Common myeloid progenitor, CD34-positive (primary cell): ENCODE measurements around the gene PEF1.

Source experiments
- CTCF ChIA-PET: fragments of 350-600 bp; sonication (Branson Sonifier 250); formaldehyde crosslinking; loops from one replicate; lab custom pipeline; 2021; ENCODE audit warnings: antibody characterized with exemption; lab: Charles Lee
- POLR2A ChIA-PET: fragments of 350-600 bp; sonication (Branson Sonifier 250); formaldehyde crosslinking; loops from one replicate; lab custom pipeline; 2021; ENCODE audit warnings: antibody characterized with exemption; lab: Charles Lee
- DNase-seq, 3 donors: peaks; one replicate each; pipeline versions ENCODE4 v3.0.0 to v3.0.0-alpha.2; 2013
- H3K27ac ChIP-seq, 2 experiments: 1 replicate in 1 of 2; 2 replicates in 1 of 2; pipeline ENCODE4 v1.7.0; 2013; ENCODE audit warnings: inconsistent platforms in 2 of 2, low read length in 2 of 2, mild to moderate bottlenecking in 2 of 2, low read depth in 1 of 2, moderate library complexity in 1 of 2; ENCODE audit not compliant: severe bottlenecking in 2 of 2, insufficient read depth in 1 of 2, poor library complexity in 1 of 2
- H3K27me3 ChIP-seq, 5 experiments: replicated peaks in 2 of 5; 1 replicate in 3 of 5; 2 replicates in 2 of 5; pipeline versions ENCODE4 v1.6.1 to v1.7.0; 2013; ENCODE audit warnings: low read length in 4 of 5, mild to moderate bottlenecking in 2 of 5, moderate library complexity in 2 of 5, inconsistent platforms in 1 of 5; ENCODE audit not compliant: insufficient read depth in 5 of 5, control insufficient read depth in 4 of 5
- H3K36me3 ChIP-seq, 4 experiments: 1 replicate in 2 of 4; 2 replicates in 2 of 4; pipeline versions ENCODE4 v1.6.1 to v1.7.0; 2013; ENCODE audit warnings: low read length in 3 of 4, control low read depth in 1 of 4, mild to moderate bottlenecking in 1 of 4; ENCODE audit not compliant: control insufficient read depth in 4 of 4, insufficient read depth in 4 of 4
- H3K4me1 ChIP-seq, 4 experiments: 1 replicate in 3 of 4; 2 replicates in 1 of 4; pipeline versions ENCODE4 v1.6.1 to v1.7.1; 2013; ENCODE audit warnings: low read length in 3 of 4, mild to moderate bottlenecking in 3 of 4, control low read depth in 1 of 4, inconsistent platforms in 1 of 4, moderate library complexity in 1 of 4; ENCODE audit not compliant: control insufficient read depth in 4 of 4, insufficient read depth in 4 of 4; ENCODE audit errors: control extremely low read depth in 1 of 4
- H3K4me3 ChIP-seq, 7 experiments: 1 replicate in 4 of 7; 2 replicates in 3 of 7; pipeline versions ENCODE4 v1.5.1 to v1.7.0; 2013; ENCODE audit warnings: mild to moderate bottlenecking in 7 of 7, low read length in 6 of 7, moderate library complexity in 6 of 7, inconsistent platforms in 2 of 7, low read depth in 2 of 7, control low read depth in 1 of 7; ENCODE audit not compliant: insufficient read depth in 4 of 7, control insufficient read depth in 1 of 7; ENCODE audit errors: extremely low read depth in 1 of 7
- H3K9me3 ChIP-seq, 5 experiments: 1 replicate in 4 of 5; 2 replicates in 1 of 5; pipeline versions ENCODE4 v1.6.1 to v1.7.1; 2013; ENCODE audit warnings: low read length in 4 of 5, mild to moderate bottlenecking in 2 of 5, inconsistent platforms in 1 of 5, low read depth in 1 of 5, moderate library complexity in 1 of 5; ENCODE audit not compliant: control insufficient read depth in 4 of 5, insufficient read depth in 2 of 5; ENCODE audit errors: control extremely low read depth in 1 of 5
- WGBS: methylation state at CpG from one replicate; pipeline ENCODE4 v1.1.5; 2013; ENCODE audit not compliant: insufficient coverage; 5-methylcytosine and 5-hydroxymethylcytosine counted together

The PEF1 gene

DNA sequence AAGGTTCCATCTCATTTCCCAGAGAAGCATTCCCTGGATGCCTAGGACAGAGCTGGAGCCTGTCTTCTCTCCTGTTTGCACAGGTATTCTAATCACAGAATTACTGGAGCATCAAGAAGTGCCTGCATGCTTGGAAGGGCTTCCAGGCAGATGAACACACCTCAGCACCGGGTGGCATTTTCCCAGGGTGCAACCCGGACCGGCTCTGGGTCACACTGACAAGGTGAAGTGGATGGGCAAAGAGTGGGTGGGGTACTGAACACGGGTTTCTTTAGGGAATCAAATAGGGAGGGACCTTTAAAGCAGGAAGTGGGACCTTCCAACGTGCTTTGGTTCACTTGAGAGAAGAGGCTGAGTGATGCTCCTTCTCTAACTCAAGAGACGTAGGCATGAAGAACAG, 7.1 kb upstream of the PEF1 start:
- ChIA-PET CTCF (interaction anchor here (2.0 kb wide), 1 partner anchor 56 kb away, joined by 6 read pairs; no protein-coding TSS in a partner anchor), POLR2A (interaction anchor here (1.8 kb wide), 1 partner anchor 8 kb away, joined by 5 read pairs; no protein-coding TSS in a partner anchor)
- no peaks in the 10 kb centered on the region for H3K9me3 ChIP-seq
- no peaks in the 10 kb centered on the region for H3K36me3 ChIP-seq
- H3K27me3 ChIP-seq, result no peaks in the 10 kb centered on the region
- 82% methylated on average over 6 of the region's 6 CpGs for WGBS
- no peak for DNase-seq
- H3K4me3 ChIP-seq, result no peak overlapping the region
- no peak overlapping the region for H3K27ac ChIP-seq
- H3K4me1 ChIP-seq, result no peaks in the 10 kb centered on the region

DNA sequence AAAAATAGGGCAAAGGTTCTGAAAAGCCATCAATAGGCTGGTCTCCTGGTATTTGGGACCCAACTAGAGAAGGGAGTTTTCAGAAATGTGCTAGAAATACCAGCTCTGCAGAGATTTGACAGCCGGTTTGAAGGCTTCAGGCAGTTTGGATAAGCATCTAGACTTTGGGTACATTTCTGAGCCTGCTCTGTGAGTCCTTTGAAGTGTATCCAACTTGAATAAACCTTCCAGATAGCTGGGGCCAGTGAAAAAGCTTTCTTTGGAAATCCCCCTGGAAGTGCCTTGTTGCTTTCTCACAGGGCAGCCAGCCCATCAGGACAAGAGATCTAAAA, 6.4 kb upstream of the PEF1 start:
- H3K27me3 ChIP-seq, result no peaks in the 10 kb centered on the region
- no peaks in the 10 kb centered on the region for H3K9me3 ChIP-seq
- H3K36me3 ChIP-seq, result no peaks in the 10 kb centered on the region
- H3K4me3 ChIP-seq, result no peak overlapping the region
- no peak overlapping the region for H3K27ac ChIP-seq
- CTCF ChIA-PET, result interaction anchor here (0.6 to 2.0 kb wide), 4 partner anchors 14 to 57 kb away, joined by 3 to 6 read pairs (median 4); no protein-coding TSS in a partner anchor
- no peak for DNase-seq
- POLR2A ChIA-PET, result no interaction called here
- 93% methylated on average over 1 of the region's 1 CpG for WGBS
- no peaks in the 10 kb centered on the region for H3K4me1 ChIP-seq

DNA sequence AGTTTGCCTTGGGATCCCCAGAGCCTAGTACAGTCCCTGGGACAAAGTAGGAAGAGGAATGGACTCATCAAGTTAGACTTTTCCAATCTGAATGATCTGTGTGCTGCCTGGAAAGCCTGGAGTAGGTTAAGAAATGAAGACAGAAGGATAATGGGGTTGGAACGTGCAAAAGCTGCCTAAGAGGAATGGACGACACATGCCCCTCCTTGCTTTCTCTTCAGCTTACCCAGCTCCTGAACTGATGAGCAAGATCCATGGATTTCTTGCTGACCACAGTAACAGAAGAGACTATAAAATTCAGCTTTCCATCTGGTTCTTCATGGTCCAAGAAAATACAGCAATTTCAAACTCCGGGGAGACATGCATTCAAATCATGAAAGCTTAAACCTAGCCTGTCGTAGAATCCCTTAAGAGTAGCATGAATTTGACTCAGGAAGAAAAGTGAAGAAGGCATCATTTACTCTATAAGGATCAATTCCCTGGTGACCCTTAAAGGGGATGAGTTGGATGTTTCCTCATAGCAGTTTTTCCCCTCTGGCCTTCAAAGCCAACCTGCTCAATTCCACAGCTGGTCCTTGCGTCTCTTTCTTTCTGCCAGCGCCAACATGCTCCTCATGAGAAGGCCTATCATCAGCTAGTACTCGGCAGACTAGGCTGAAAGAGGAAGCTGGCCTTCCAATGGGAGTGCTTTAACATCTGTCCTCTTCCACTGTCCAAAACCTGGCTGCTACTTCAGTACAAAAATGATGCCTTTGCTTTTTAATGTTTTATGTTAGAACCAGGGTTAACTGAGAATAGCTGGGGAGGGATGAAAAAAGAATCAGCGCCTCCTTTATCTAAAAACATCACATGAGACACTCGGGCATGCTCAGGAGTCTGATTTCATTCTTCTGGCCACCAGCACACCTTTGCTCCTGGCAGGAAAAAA, 5.7 kb upstream of the PEF1 start:
- POLR2A ChIA-PET, result no interaction called here
- H3K27me3 ChIP-seq, result no peaks in the 10 kb centered on the region
- CTCF ChIA-PET, result interaction anchor here (0.6 to 2.0 kb wide), 4 partner anchors 15 to 57 kb away, joined by 3 to 6 read pairs (median 4); no protein-coding TSS in a partner anchor
- DNase-seq, result no peak
- no peaks in the 10 kb centered on the region for H3K36me3 ChIP-seq
- H3K4me1 ChIP-seq, result peaks cover 2 to 6% (median 5%) of the 10 kb centered on the region in 4 experiments
- no peak overlapping the region for H3K27ac ChIP-seq
- no peaks in the 10 kb centered on the region for H3K9me3 ChIP-seq
- 92% methylated on average over 7 of the region's 9 CpGs for WGBS
- no peak overlapping the region for H3K4me3 ChIP-seq

DNA sequence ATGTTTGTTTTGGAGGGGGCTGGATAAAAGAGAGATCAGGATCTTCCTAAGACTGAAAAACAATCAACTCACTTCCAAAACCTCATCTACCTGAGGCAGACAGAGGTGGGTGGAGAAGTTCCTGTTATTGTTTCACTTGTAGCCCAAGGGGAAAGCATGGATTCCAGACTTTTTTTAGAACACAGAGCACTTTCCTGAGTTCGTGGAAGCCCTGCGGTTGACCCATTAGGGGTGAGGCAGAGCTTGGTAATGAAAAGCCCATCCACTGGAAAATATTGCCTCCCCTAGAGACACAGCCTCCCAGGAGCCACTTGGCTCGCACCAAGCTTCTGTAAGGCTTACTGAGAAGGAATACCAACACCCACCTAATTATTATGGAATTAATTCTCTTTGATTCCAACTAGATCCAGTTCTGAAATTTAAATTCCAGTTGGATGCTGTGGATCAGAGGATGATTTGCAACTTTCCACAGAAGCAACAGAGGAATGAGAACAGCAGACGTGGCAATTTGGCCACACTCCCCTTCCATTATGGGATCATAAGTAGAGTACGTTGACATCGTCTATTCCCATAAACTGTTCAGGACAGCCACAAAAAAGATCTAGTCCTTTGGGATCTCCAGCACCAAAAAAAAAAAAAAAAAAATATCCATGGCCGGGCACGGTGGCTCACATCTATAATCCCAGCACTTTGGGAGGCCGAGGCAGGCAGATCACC, 4.1 kb upstream of the PEF1 start:
- H3K27ac ChIP-seq, result no peak overlapping the region
- peaks cover 4 to 15% (median 11%) of the 10 kb centered on the region in 4 experiments for H3K4me1 ChIP-seq
- no peak for DNase-seq
- ChIA-PET POLR2A (no interaction called here), CTCF (interaction anchor here (2.1 to 2.3 kb wide), 2 partner anchors 16 to 22 kb away, joined by 5 to 8 read pairs; no protein-coding TSS in a partner anchor)
- H3K36me3 ChIP-seq, result no peaks in the 10 kb centered on the region
- no peaks in the 10 kb centered on the region for H3K9me3 ChIP-seq
- 69% methylated on average over 3 of the region's 9 CpGs for WGBS
- no peak overlapping the region for H3K4me3 ChIP-seq
- no peaks in the 10 kb centered on the region for H3K27me3 ChIP-seq

DNA sequence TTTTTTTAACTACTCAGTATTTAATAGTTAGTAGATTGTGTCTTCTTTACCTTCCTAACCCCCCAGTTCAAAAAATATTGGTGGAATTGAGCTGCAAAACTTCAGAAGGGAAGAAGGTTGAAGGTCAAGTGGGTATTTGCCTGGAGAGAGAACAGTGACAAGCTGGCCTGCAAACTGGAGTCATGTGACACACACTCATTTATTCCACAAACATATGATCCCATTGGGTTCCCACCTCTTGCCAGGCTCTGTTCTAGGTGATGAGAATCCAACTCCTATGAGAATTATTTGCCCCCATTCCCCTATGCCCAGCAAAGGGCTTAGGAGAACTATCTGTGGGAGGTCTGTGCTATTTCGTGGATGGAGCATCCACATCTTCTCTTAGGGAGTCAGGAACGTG, 3.5 kb upstream of the PEF1 start:
- Histone ChIP-seq H3K9me3 (no peaks in the 10 kb centered on the region), H3K4me3 (no peak overlapping the region), H3K27ac (no peak overlapping the region), H3K36me3 (no peaks in the 10 kb centered on the region), H3K4me1 (peaks cover 6 to 21% (median 17%) of the 10 kb centered on the region in 4 experiments), H3K27me3 (no peaks in the 10 kb centered on the region)
- DNase-seq, result no peak
- ChIA-PET CTCF (interaction anchor here (0.6 to 2.3 kb wide), 3 partner anchors 17 to 84 kb away, joined by 3 to 8 read pairs (median 5); no protein-coding TSS in a partner anchor), POLR2A (no interaction called here)
- WGBS, result no CpG with 5 or more reads among the region's 2 CpGs

DNA sequence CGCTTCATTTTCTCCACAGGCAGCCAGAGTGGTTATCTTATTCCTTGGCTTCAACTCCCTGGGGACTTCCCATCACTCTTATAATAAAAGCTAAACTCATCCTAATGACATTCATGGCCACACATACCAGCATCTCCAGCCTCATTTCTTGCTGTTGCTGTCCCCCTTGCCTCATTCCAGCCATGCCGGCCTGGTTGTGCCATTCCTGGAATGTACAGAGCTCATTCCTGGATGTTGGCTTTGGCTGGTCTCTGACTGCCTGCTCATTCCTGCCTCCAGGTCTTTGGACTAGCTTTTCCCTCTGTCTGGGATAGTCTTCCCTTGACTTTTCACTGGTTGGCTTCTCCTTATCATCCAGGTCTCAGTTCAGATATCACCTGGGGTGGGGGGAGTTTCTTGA, 2.4 kb upstream of the PEF1 start:
- H3K4me1 ChIP-seq, result peaks cover 6 to 22% (median 18%) of the 10 kb centered on the region in 4 experiments
- peaks cover 0 to 3% (median 0%) of the 10 kb centered on the region in 4 experiments for H3K36me3 ChIP-seq
- H3K27me3 ChIP-seq, result no peaks in the 10 kb centered on the region
- ChIA-PET POLR2A (no interaction called here), CTCF (interaction anchor here (1.5 to 2.5 kb wide), 6 partner anchors 9 to 68 kb away, joined by 4 to 8 read pairs (median 8); no protein-coding TSS in a partner anchor)
- WGBS, result 96% methylated on average over 2 of the region's 2 CpGs
- no peaks in the 10 kb centered on the region for H3K9me3 ChIP-seq
- H3K4me3 ChIP-seq, result no peak overlapping the region
- DNase-seq, result no peak
- H3K27ac ChIP-seq, result no peak overlapping the region
